Peyer's patch (tissue), 4 donors: ENCODE results near the gene RAC3. TPM values are rescaled to one million over a fixed set of nuclear protein-coding genes. Genes with fewer than 3 reads are reported as not detected.

Source experiments
- DNase-seq, 3 donors: peaks; one replicate each; pipeline ENCODE4 v3.0.0-alpha.2; 2017 to 2019
- H3K27ac ChIP-seq, 4 donors: fragments of 200-600 bp; sonication (generic); one replicate each; pipeline ENCODE4 v1.5.1; 2016 to 2019
- H3K27me3 ChIP-seq, 2 donors: fragments of 200-600 bp; sonication (generic); one replicate each; pipeline ENCODE4 v1.5.1; 2019
- H3K36me3 ChIP-seq, 3 donors: fragments of 200-600 bp; sonication (generic); one replicate each; pipeline ENCODE4 v1.5.1; 2016 to 2019
- H3K4me1 ChIP-seq, 4 donors: fragments of 200-600 bp; sonication (generic); one replicate each; pipeline ENCODE4 v1.5.1; 2016 to 2019
- H3K4me3 ChIP-seq, 4 donors: fragments of 200-600 bp; sonication (generic); 1 replicate in 3 of 4; 2 replicates in 1 of 4; pipeline ENCODE4 v1.5.1; 2016 to 2019; ENCODE audit warnings: mild to moderate bottlenecking in 1 of 4
- H3K9me3 ChIP-seq, 4 donors: fragments of 200-600 bp; sonication (generic); one replicate each; pipeline ENCODE4 v1.5.1; 2016 to 2019; ENCODE audit warnings: mild to moderate bottlenecking in 1 of 4
- POLR2A ChIP-seq, 2 donors: fragments of 450-650 bp; IDR thresholded peaks; one replicate each; pipeline ENCODE4 v1.5.1; 2017; ENCODE audit warnings: antibody characterized with exemption in 2 of 2, mild to moderate bottlenecking in 2 of 2, moderate library complexity in 2 of 2
- total RNA-seq, 4 donors: library from RNA; depleted of rRNA; stranded (reverse); fragments of >200 nt; gene quantifications; one replicate each; pipeline ENCODE4 v1.1.0, GENCODE V29; 2016
- TF ChIP-seq, protein P1 (sequence below), 6 experiments: fragments of 450-650 bp in 4 of 6; fragments of 200-600 bp in 2 of 6; sonication (generic) in 1 of 6; IDR thresholded peaks; one replicate each; pipeline ENCODE4 v1.5.1; 2017 to 2019; ENCODE audit warnings: antibody characterized with exemption in 6 of 6, mild to moderate bottlenecking in 3 of 6, moderate library complexity in 1 of 6

RAC3 gene
- total RNA-seq, 4 donors from 2014 or later, result 4.6 to 20.6 (median 9.8) TPM

DNA sequence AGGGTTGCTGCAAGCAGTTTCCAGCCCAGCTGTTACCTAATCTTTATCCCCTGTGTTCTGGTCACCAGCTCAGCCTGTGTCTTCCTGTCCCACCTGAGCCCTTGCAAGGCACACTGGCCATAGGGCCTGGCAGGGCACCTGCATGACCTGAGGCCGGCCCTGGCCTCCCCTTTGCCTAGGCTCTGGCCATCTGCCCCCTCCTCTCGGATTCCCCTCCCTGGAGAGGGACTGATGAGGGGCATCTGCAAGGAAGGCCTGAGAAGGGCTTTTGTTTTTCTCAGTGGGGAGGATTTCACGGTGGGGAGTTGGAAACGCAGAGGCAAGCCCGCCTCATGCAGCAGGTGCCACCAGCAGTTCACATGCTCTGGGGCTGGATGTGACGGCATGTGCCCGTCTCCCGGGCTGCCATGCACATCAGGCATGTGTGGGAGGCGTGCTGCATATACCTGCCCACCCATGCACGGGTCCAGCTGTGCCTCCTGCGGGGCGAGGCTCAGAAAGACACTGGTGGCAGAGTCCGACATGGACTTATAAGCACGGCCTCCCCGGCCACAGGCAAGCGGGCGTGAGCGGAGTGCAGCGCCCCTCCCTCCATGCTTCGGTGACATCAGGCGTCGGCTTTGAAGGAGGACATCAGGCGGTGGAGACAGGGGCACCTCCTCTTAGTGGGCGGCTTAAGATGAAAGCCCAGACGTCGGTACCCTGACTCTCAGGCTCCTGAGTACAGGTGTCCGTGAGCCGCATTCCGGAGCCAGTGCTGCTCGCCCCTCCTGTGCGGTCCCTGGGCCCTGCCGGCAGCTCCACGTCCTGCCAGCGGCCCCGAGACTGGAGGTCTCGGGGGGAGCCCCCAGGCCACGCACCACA is 37.5 kb upstream of the RAC3 start:
- H3K27ac ChIP-seq, result no peak overlapping the region
- no peaks in the 10 kb centered on the region for H3K27me3 ChIP-seq
- DNase-seq, result no peak
- peaks cover 0 to 5% (median 0%) of the 10 kb centered on the region in 3 donors for H3K36me3 ChIP-seq
- TF ChIP-seq, protein P1, sequence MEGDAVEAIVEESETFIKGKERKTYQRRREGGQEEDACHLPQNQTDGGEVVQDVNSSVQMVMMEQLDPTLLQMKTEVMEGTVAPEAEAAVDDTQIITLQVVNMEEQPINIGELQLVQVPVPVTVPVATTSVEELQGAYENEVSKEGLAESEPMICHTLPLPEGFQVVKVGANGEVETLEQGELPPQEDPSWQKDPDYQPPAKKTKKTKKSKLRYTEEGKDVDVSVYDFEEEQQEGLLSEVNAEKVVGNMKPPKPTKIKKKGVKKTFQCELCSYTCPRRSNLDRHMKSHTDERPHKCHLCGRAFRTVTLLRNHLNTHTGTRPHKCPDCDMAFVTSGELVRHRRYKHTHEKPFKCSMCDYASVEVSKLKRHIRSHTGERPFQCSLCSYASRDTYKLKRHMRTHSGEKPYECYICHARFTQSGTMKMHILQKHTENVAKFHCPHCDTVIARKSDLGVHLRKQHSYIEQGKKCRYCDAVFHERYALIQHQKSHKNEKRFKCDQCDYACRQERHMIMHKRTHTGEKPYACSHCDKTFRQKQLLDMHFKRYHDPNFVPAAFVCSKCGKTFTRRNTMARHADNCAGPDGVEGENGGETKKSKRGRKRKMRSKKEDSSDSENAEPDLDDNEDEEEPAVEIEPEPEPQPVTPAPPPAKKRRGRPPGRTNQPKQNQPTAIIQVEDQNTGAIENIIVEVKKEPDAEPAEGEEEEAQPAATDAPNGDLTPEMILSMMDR (IDR thresholded peaks at IDR 0.05), result no peak
- TF ChIP-seq POLR2A (IDR thresholded peaks at IDR 0.05), result no peak
- peaks cover 0 to 23% (median 2%) of the 10 kb centered on the region in 4 donors for H3K4me1 ChIP-seq
- H3K9me3 ChIP-seq, result no peaks in the 10 kb centered on the region
- no peak overlapping the region for H3K4me3 ChIP-seq

GRCh38 chr17:81994593-81995462 is 36.6 kb upstream of the RAC3 start:
- Histone ChIP-seq H3K4me3 (no peak overlapping the region), H3K36me3 (peaks cover 0 to 5% (median 0%) of the 10 kb centered on the region in 3 donors), H3K4me1 (peaks cover 0 to 24% (median 2%) of the 10 kb centered on the region in 4 donors), H3K27me3 (no peaks in the 10 kb centered on the region), H3K9me3 (no peaks in the 10 kb centered on the region), H3K27ac (no peak overlapping the region)
- no peak for TF ChIP-seq POLR2A (IDR thresholded peaks at IDR 0.05)
- TF ChIP-seq, protein P1 (IDR thresholded peaks at IDR 0.05), result no peak
- no peak for DNase-seq

DNA sequence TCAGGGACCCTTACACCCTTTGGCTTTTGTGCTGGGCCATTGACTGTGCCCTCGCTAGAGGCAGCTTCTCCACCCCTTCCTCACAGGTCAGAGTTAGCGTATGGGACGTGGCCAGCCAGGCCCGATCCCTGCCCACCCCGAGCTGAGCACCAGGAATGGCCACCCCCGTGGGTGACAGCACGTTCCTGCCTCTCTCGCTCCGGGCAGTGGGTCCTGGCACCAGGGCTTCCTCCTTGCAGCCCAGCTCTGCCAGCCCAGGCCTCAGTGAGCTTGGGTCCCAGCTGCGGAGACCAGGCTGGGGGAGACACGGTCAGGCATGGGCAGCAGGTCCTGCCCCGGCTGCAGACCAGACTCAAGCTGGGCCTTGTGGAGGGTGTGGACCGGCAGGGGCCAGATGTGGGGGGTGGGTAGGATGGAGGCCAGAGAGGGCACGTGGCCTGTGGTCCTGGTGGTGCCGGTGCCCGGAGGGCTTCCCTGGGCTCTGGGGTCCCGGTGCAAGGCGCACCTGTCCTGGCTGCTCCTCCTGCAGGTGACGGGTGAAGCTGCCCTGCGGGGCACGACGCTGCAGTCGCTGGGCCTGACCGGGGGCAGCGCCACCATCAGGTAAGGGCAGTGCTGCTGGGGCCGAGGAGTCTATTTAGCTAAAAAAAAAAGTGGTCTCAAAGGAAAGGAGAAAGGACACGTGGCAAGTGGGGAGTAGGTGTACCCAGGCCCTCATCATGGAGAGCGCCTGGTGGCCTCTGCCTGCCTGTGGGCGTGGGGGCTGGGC is 35.8 kb upstream of the RAC3 start:
- Histone ChIP-seq H3K4me1 (peaks cover 0 to 29% (median 2%) of the 10 kb centered on the region in 4 donors), H3K27ac (no peak overlapping the region), H3K9me3 (no peaks in the 10 kb centered on the region), H3K36me3 (peaks cover 0 to 5% (median 0%) of the 10 kb centered on the region in 3 donors), H3K4me3 (no peak overlapping the region), H3K27me3 (no peaks in the 10 kb centered on the region)
- DNase-seq, result no peak
- no peak for TF ChIP-seq POLR2A (IDR thresholded peaks at IDR 0.05)
- TF ChIP-seq, protein P1 (IDR thresholded peaks at IDR 0.05), result no peak

- peaks cover 0 to 29% (median 2%) of the 10 kb centered on the region in 4 donors for H3K4me1 ChIP-seq
- H3K27me3 ChIP-seq, result no peaks in the 10 kb centered on the region
- no peak for DNase-seq
- no peak overlapping the region for H3K4me3 ChIP-seq
- no peaks in the 10 kb centered on the region for H3K9me3 ChIP-seq
- TF ChIP-seq, protein P1 (IDR thresholded peaks at IDR 0.05), result no peak
- no peak for TF ChIP-seq POLR2A (IDR thresholded peaks at IDR 0.05)
- peaks cover 0 to 5% (median 0%) of the 10 kb centered on the region in 3 donors for H3K36me3 ChIP-seq
- no peak overlapping the region for H3K27ac ChIP-seq
These were observed 35.2 kb upstream of the RAC3 start for GRCh38 chr17:81996232-81996756.
